DND-41 (cell line): ENCODE measurements around the gene NOBOX.

Experiments
- CTCF ChIP-seq: IDR thresholded peaks from 2 replicates; pipeline ENCODE4 v1.5.1; 2012; ENCODE audit warnings: borderline replicate concordance, low read length, moderate library complexity, mild to moderate bottlenecking; ENCODE audit not compliant: poor library complexity, severe bottlenecking; ENCODE audit errors: extremely low read depth
- EZH2 ChIP-seq: IDR thresholded peaks from 3 replicates; pipeline ENCODE4 v1.6.1; 2012; ENCODE audit warnings: borderline replicate concordance, low read depth, mild to moderate bottlenecking, moderate library complexity, low read length, inconsistent platforms; ENCODE audit not compliant: severe bottlenecking

- no peak for TF ChIP-seq CTCF
- no peak for TF ChIP-seq EZH2
Observed at GRCh38 chr7:144428431-144428830, 24.9 kb upstream of the NOBOX start.
